Measurements from ENCODE around the gene FNDC1. TPM values are rescaled to one million over a fixed set of nuclear protein-coding genes. Genes with fewer than 3 reads are reported as not detected.

Gene FNDC1
- total RNA-seq, 1 donor from 2014 or later = not detected

GRCh38 chr6:159126590-159126989, 42.6 kb upstream of the FNDC1 start:
- Mint-ChIP-seq H3K27me3 (ENCODE audit: insufficient read depth, low read depth) (peaks cover 4% of the 10 kb centered on the region), H3K36me3 (no peaks in the 10 kb centered on the region), H3K4me3 (no peak overlapping the region), H3K9me3 (no peaks in the 10 kb centered on the region), H3K4me1 (peaks cover 5% of the 10 kb centered on the region), H3K27ac (no peak overlapping the region)
- Histone ChIP-seq H3K4me3 (no peak overlapping the region), H2AFZ (replicated peaks) (no peak overlapping the region), H3K27ac (no peak overlapping the region), H3K36me3 (no peaks in the 10 kb centered on the region), H3K79me2 (ENCODE audit: low read depth) (no peaks in the 10 kb centered on the region), H4K20me1 (ENCODE audit: low read depth) (no peaks in the 10 kb centered on the region), H3K9ac (no peak overlapping the region), H3F3A (ENCODE audit: low read depth) (no peaks in the 10 kb centered on the region), H3K27me3 (no peaks in the 10 kb centered on the region), H3K4me1 (no peaks in the 10 kb centered on the region), H3K9me3 (ENCODE audit: low read depth) (no peaks in the 10 kb centered on the region), H3K4me2 (no peak overlapping the region)
- TF ChIP-seq EZH2 (IDR thresholded peaks at IDR 0.05) (no peak), CTCF (IDR thresholded peaks at IDR 0.05) (no peak), EZH2phosphoT487 (IDR thresholded peaks at IDR 0.05) (no peak)
- no peak for DNase-seq (ENCODE audit: low spot score)

GRCh38 chr6:159127701-159128100, 41.5 kb upstream of the FNDC1 start:
- no peaks in the 10 kb centered on the region for H3K27me3 Mint-ChIP-seq (ENCODE audit: insufficient read depth, low read depth)
- TF ChIP-seq EZH2phosphoT487 (IDR thresholded peaks at IDR 0.05) (no peak), EZH2 (IDR thresholded peaks at IDR 0.05) (no peak), CTCF (IDR thresholded peaks at IDR 0.05) (no peak)
- H3K27ac ChIP-seq = no peak overlapping the region
- no peaks in the 10 kb centered on the region for H4K20me1 ChIP-seq (ENCODE audit: low read depth)
- H3K4me3 ChIP-seq = no peak overlapping the region
- no peaks in the 10 kb centered on the region for H3K27me3 ChIP-seq
- H3K9ac ChIP-seq = no peak overlapping the region
- no peaks in the 10 kb centered on the region for H3K36me3 Mint-ChIP-seq
- no peaks in the 10 kb centered on the region for H3K9me3 ChIP-seq (ENCODE audit: low read depth)
- no peaks in the 10 kb centered on the region for H3K9me3 Mint-ChIP-seq
- no peak overlapping the region for H3K27ac Mint-ChIP-seq
- no peaks in the 10 kb centered on the region for H3F3A ChIP-seq (ENCODE audit: low read depth)
- H3K4me3 Mint-ChIP-seq = no peak overlapping the region
- H3K36me3 ChIP-seq = no peaks in the 10 kb centered on the region
- peak overlapping the region; percentile 57 for H2AFZ ChIP-seq (replicated peaks)
- no peak for DNase-seq (ENCODE audit: low spot score)
- no peaks in the 10 kb centered on the region for H3K79me2 ChIP-seq (ENCODE audit: low read depth)
- no peak overlapping the region for H3K4me2 ChIP-seq
- peaks cover 5% of the 10 kb centered on the region for H3K4me1 Mint-ChIP-seq
- H3K4me1 ChIP-seq = no peaks in the 10 kb centered on the region

GRCh38 chr6:159128978-159129377, 40.2 kb upstream of the FNDC1 start:
- H3K27me3 ChIP-seq = no peaks in the 10 kb centered on the region
- H3K27ac Mint-ChIP-seq = no peak overlapping the region
- H3K4me3 Mint-ChIP-seq = no peak overlapping the region
- H3F3A ChIP-seq (ENCODE audit: low read depth) = no peaks in the 10 kb centered on the region
- H3K9ac ChIP-seq = no peak overlapping the region
- TF ChIP-seq EZH2 (IDR thresholded peaks at IDR 0.05) = no peak
- H3K4me3 ChIP-seq = no peak overlapping the region
- H3K36me3 ChIP-seq = no peaks in the 10 kb centered on the region
- no peaks in the 10 kb centered on the region for H3K9me3 Mint-ChIP-seq
- no peaks in the 10 kb centered on the region for H3K9me3 ChIP-seq (ENCODE audit: low read depth)
- peaks cover 5% of the 10 kb centered on the region for H3K4me1 Mint-ChIP-seq
- no peak overlapping the region for H3K27ac ChIP-seq
- DNase-seq (ENCODE audit: low spot score) = no peak
- no peak overlapping the region for H3K4me2 ChIP-seq
- no peaks in the 10 kb centered on the region for H3K79me2 ChIP-seq (ENCODE audit: low read depth)
- H3K27me3 Mint-ChIP-seq (ENCODE audit: insufficient read depth, low read depth) = no peaks in the 10 kb centered on the region
- H2AFZ ChIP-seq (replicated peaks) = no peak overlapping the region
- H3K4me1 ChIP-seq = no peaks in the 10 kb centered on the region
- H3K36me3 Mint-ChIP-seq = no peaks in the 10 kb centered on the region
- H4K20me1 ChIP-seq (ENCODE audit: low read depth) = no peaks in the 10 kb centered on the region

GRCh38 chr6:159130846-159131245, 38.4 kb upstream of the FNDC1 start:
- H3F3A ChIP-seq (ENCODE audit: low read depth) = no peaks in the 10 kb centered on the region
- H3K9me3 ChIP-seq (ENCODE audit: low read depth) = no peaks in the 10 kb centered on the region
- H2AFZ ChIP-seq (replicated peaks) = no peak overlapping the region
- Mint-ChIP-seq H3K9me3 (no peaks in the 10 kb centered on the region), H3K27me3 (ENCODE audit: insufficient read depth, low read depth) (no peaks in the 10 kb centered on the region), H3K4me1 (peaks cover 5% of the 10 kb centered on the region), H3K4me3 (no peak overlapping the region), H3K27ac (no peak overlapping the region), H3K36me3 (no peaks in the 10 kb centered on the region)
- TF ChIP-seq EZH2phosphoT487 (IDR thresholded peaks at IDR 0.05) (no peak), CTCF (IDR thresholded peaks at IDR 0.05) (no peak), EZH2 (IDR thresholded peaks at IDR 0.05) (no peak)
- H3K27ac ChIP-seq = no peak overlapping the region
- DNase-seq (ENCODE audit: low spot score) = no peak
- H3K36me3 ChIP-seq = no peaks in the 10 kb centered on the region
- H3K4me3 ChIP-seq = no peak overlapping the region
- H3K4me1 ChIP-seq = no peaks in the 10 kb centered on the region
- H3K79me2 ChIP-seq (ENCODE audit: low read depth) = no peaks in the 10 kb centered on the region
- H3K27me3 ChIP-seq = no peaks in the 10 kb centered on the region
- no peaks in the 10 kb centered on the region for H4K20me1 ChIP-seq (ENCODE audit: low read depth)
- no peak overlapping the region for H3K4me2 ChIP-seq
- no peak overlapping the region for H3K9ac ChIP-seq

Data from neural progenitor cell (in vitro differentiated cells).